Tibial artery (tissue), 4 donors: ENCODE data around the gene MICAL3.

ENCODE experiments used
- DNase-seq, 2 donors: peaks; one replicate each; pipeline ENCODE4 v3.0.0-alpha.2; 2019
- H3K27ac ChIP-seq, 2 donors: fragments of 200-600 bp; sonication (generic) in 1 of 2; 1 replicate in 1 of 2; 2 replicates in 1 of 2; pipeline ENCODE4 v1.5.1; 2018 to 2019; ENCODE audit warnings: mild to moderate bottlenecking in 1 of 2
- H3K27me3 ChIP-seq, 2 donors: fragments of 200-600 bp; sonication (generic) in 1 of 2; one replicate each; pipeline versions ENCODE4 v1.5.1 to v1.6.0; 2016 to 2019
- H3K36me3 ChIP-seq, 3 donors: fragments of 200-600 bp; sonication (generic) in 2 of 3; one replicate each; pipeline ENCODE4 v1.5.1; 2016 to 2019; ENCODE audit warnings: mild to moderate bottlenecking in 2 of 3
- H3K4me1 ChIP-seq, 4 donors: fragments of 200-600 bp; sonication (generic) in 2 of 4; 1 replicate in 3 of 4; 2 replicates in 1 of 4; pipeline ENCODE4 v1.5.1; 2016 to 2019
- H3K4me3 ChIP-seq, 2 donors: fragments of 200-600 bp; sonication (generic) in 1 of 2; 1 replicate in 1 of 2; 2 replicates in 1 of 2; pipeline ENCODE4 v1.5.1; 2018 to 2019; ENCODE audit warnings: mild to moderate bottlenecking in 2 of 2
- H3K9me3 ChIP-seq, 3 donors: fragments of 200-600 bp; sonication (generic) in 1 of 3; one replicate each; pipeline ENCODE4 v1.5.1; 2016 to 2019
- intact Hi-C: fragments of 100-400 bp; cut with DNase I; formaldehyde crosslinking; loops from one replicate; pipeline ENCODE4 v1.15.0; 2023; ENCODE audit warnings: low total_unique reads
- TF ChIP-seq, protein P1 (sequence below), 2 experiments: fragments of 200-600 bp in 1 of 2; fragments of 450-650 bp in 1 of 2; IDR thresholded peaks; one replicate each; pipeline ENCODE4 v1.5.1; 2017 to 2019; ENCODE audit warnings: antibody characterized with exemption in 2 of 2, mild to moderate bottlenecking in 1 of 2, moderate library complexity in 1 of 2

The MICAL3 gene

DNA sequence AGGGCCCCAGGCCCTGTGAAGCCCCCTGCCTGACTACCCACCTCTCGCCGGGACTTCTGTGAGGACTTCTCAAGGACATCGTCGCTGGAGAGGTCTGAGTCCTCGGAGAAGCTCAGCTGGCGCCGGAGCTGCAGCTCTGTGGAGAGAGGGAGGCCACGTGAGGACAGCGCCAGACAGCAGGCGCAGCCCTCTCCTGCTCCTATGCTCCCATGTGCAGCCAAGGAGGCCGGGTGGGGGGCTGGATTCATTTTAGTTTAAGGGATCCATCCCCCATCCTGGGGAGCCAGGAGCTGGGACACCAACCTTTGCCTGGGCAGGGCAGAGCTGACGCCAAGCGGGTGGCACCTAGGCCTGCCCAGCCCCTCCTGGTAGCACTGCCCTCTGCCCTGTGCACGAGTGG, 207.7 kb downstream of the MICAL3 start:
- H3K4me3 ChIP-seq: no peak overlapping the region
- peaks cover 58 to 95% (median 82%) of the 10 kb centered on the region in 3 donors for H3K36me3 ChIP-seq
- no peak for DNase-seq
- no peaks in the 10 kb centered on the region for H3K9me3 ChIP-seq
- H3K27me3 ChIP-seq: no peaks in the 10 kb centered on the region
- TF ChIP-seq, protein P1, sequence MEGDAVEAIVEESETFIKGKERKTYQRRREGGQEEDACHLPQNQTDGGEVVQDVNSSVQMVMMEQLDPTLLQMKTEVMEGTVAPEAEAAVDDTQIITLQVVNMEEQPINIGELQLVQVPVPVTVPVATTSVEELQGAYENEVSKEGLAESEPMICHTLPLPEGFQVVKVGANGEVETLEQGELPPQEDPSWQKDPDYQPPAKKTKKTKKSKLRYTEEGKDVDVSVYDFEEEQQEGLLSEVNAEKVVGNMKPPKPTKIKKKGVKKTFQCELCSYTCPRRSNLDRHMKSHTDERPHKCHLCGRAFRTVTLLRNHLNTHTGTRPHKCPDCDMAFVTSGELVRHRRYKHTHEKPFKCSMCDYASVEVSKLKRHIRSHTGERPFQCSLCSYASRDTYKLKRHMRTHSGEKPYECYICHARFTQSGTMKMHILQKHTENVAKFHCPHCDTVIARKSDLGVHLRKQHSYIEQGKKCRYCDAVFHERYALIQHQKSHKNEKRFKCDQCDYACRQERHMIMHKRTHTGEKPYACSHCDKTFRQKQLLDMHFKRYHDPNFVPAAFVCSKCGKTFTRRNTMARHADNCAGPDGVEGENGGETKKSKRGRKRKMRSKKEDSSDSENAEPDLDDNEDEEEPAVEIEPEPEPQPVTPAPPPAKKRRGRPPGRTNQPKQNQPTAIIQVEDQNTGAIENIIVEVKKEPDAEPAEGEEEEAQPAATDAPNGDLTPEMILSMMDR (IDR thresholded peaks at IDR 0.05): no peak
- no peak overlapping the region for H3K27ac ChIP-seq
- no peaks in the 10 kb centered on the region for H3K4me1 ChIP-seq
- intact Hi-C loops: no loop called here

DNA sequence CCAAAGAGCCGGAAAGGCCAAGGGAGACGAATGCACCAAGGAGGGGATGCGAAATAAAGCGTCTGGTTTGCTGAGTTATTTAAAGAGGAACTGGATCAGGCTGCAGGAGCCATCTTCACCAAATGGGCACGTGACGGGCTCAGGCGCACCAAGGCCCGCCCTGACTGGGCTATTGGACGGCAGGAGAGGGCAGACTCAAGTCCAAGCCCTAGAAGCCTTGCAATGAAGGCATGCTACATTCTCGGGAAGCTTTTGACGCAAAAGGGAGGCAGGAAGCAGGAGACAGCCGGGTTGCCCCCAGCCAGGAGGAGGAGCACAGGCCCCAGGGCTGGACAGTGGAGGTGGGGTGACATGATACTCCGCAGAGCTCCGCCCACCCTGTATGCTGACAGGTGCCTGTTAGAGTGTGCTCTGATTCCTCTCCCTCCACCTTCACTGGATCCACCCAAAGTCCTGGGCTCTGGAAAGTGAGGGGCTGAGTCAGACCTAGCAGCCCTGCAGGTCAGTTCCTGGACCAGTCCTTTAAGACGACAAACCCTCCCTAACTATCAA, 208.6 kb downstream of the MICAL3 start:
- no peaks in the 10 kb centered on the region for H3K4me1 ChIP-seq
- H3K27ac ChIP-seq: no peak overlapping the region
- H3K4me3 ChIP-seq: no peak overlapping the region
- intact Hi-C loops: no loop called here
- peaks cover 57 to 96% (median 82%) of the 10 kb centered on the region in 3 donors for H3K36me3 ChIP-seq
- no peaks in the 10 kb centered on the region for H3K27me3 ChIP-seq
- no peak for DNase-seq
- no peaks in the 10 kb centered on the region for H3K9me3 ChIP-seq
- TF ChIP-seq, protein P1 (IDR thresholded peaks at IDR 0.05): no peak

DNA sequence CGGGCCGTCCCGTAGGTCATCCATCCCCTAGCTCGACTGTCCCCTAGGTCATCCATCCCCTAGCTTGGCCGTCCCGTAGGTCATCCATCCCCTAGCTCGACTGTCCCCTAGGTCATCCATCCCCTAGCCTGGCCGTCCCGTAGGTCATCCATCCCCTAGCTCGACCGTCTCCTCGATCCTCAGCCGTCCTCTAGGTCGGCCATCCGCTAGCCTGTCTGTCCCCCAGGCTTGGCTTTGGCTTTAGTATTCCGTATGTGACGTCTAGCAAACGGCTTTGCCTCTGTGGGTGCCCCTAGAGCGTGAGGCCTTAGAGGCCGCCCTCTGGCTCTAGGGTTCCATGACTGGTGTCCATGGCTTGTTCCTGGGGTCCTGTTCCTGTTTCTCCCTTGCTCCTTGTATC, 209.5 kb downstream of the MICAL3 start:
- TF ChIP-seq, protein P1 (IDR thresholded peaks at IDR 0.05): no peak
- no peak for DNase-seq
- peaks cover 62 to 100% (median 86%) of the 10 kb centered on the region in 3 donors for H3K36me3 ChIP-seq
- H3K9me3 ChIP-seq: no peaks in the 10 kb centered on the region
- no peaks in the 10 kb centered on the region for H3K4me1 ChIP-seq
- no peak overlapping the region for H3K27ac ChIP-seq
- no peak overlapping the region for H3K4me3 ChIP-seq
- intact Hi-C loops: no loop called here
- no peaks in the 10 kb centered on the region for H3K27me3 ChIP-seq

DNA sequence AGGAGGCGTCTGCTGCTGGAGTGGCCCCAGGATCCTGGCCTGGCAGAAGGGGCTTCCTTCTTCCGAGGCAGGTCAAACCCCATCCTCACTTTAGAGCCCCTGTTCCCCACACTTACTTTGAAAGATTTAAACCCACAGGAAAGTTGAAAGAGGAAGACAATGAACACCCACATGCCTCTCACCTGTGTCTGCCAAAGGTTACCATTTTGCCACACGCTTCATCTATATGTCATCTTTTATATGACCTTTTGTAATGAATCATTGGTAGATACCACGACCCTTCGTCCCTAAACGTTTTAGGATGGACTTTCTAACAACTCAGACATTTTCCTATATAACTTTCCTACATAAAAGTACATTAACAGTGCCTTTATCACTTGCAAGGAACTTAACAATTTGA, 210.3 kb downstream of the MICAL3 start:
- Histone ChIP-seq H3K4me3 (no peak overlapping the region), H3K27ac (no peak overlapping the region), H3K36me3 (peaks cover 59 to 100% (median 88%) of the 10 kb centered on the region in 3 donors), H3K27me3 (no peaks in the 10 kb centered on the region), H3K4me1 (no peaks in the 10 kb centered on the region), H3K9me3 (no peaks in the 10 kb centered on the region)
- intact Hi-C loops: no loop called here
- DNase-seq: no peak
- TF ChIP-seq, protein P1 (IDR thresholded peaks at IDR 0.05): no peak

DNA sequence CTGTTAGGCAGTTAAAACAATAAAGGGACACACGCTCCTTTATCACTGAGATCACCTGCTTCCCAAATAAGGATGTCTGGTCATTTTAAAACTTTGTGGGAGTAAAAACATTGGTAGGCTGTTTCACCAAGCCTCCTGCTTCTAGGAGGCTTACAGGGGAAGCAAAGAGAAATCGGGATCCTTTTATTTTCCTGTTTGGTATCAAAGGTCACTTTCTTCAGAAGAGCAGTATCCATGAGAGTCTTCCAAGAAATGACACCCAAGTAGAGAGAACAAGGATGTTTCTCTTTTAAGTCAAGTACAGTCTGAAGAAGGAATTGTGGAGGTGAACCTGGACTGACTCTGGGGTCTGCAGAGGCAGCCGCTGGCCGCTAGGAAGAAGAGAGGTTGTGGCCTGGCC, 213.2 kb downstream of the MICAL3 start:
- H3K27me3 ChIP-seq: no peaks in the 10 kb centered on the region
- H3K36me3 ChIP-seq: peaks cover 53 to 100% (median 87%) of the 10 kb centered on the region in 3 donors
- H3K4me3 ChIP-seq: no peak overlapping the region
- H3K4me1 ChIP-seq: no peaks in the 10 kb centered on the region
- H3K27ac ChIP-seq: no peak overlapping the region
- no peak for DNase-seq
- H3K9me3 ChIP-seq: no peaks in the 10 kb centered on the region
- intact Hi-C loops: no loop called here
- TF ChIP-seq, protein P1 (IDR thresholded peaks at IDR 0.05): no peak
